ENCODE measurements around the gene KRTAP10-2.
"Not testable (repeated sequence)": the region's sequence is repeated elsewhere in the genome, so short reads cannot be mapped to it uniquely, and the experiment has no call there.

The KRTAP10-2 gene

DNA sequence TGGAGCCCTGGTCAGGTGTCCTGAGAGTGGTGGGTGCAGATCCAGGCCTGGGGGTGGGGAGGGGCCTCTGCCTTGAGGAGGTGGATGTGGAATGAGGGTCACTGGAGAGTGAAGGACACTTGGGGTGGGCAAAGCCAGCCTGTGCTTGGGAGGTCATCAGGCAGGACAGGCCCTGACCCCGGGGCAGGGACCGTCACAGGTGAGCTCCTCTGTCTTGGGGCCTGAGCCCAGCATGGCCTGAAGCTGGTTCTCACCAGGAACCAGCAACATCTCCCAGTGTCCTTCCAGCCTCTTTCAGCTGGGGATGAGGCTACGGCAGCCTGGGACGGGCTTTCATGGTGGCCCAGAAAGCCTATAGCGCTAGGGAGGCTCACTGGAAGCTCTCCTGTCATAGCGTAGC is 831 bp upstream of the KRTAP10-2 start:
- no peak overlapping the region for H3K4me3 ChIP-seq (ENCODE audit: low read depth, low read length)
- ChIA-PET CTCF (no interaction called here), POLR2A (no interaction called here)
- H3K36me3 ChIP-seq (ENCODE audit: control insufficient read depth in 2 of 2, insufficient read depth in 1 of 2, low read length in 2 of 2), result no peaks in the 10 kb centered on the region
- no peaks in the 10 kb centered on the region for H3K4me1 ChIP-seq (ENCODE audit: control insufficient read depth, insufficient read depth, low read length)
- no peaks in the 10 kb centered on the region for H3K9me3 ChIP-seq (ENCODE audit: control insufficient read depth, insufficient read depth, low read depth, low read length)
- H3K27ac ChIP-seq (ENCODE audit: extremely low read depth, low read depth, low read length), result no peak overlapping the region
- TF ChIP-seq KLF16 (tag by site-specific recombination; IDR thresholded peaks at IDR 0.05) (no peak), ZNF354C (tag by site-specific recombination; IDR thresholded peaks at IDR 0.05; ENCODE audit: borderline replicate concordance, low read depth) (no peak)

DNA sequence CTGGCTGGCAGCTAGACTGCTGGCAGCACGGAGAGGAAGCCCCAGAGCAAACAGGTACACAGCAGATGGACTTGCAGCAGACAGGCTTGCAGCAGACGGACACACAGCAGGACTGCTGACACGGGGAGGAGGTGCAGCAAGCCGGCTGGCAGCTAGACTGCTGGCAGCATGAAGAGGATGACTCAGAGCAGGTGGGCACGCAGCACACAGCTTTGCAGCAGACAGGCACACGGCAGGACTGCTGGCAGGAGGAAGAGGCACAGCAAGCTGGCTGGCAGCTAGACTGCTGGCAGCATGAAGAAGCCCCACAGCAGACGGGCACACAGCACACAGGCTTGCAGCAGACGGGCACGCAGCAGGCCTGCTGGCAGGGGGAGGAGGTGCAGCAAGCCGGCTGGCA is 498 bp downstream of the KRTAP10-2 start:
- TF ChIP-seq ZSCAN16 (tag by site-specific recombination; IDR thresholded peaks at IDR 0.05) (no peak), ZNF521 (tag by site-specific recombination; IDR thresholded peaks at IDR 0.05) (no peak), ZNF140 (tag by site-specific recombination; IDR thresholded peaks at IDR 0.05) (no peak), OVOL3 (tag by site-specific recombination; IDR thresholded peaks at IDR 0.05) (no peak), RBAK (tag by site-specific recombination; IDR thresholded peaks at IDR 0.05) (no peak), ZNF341 (tag by site-specific recombination; IDR thresholded peaks at IDR 0.05; ENCODE audit: low read depth) (no peak), ZNF548 (tag by site-specific recombination; IDR thresholded peaks at IDR 0.05) (no peak), HOXA7 (CRISPR knock-in tag; IDR thresholded peaks at IDR 0.05; ENCODE audit: borderline replicate concordance) (no peak), ZBTB8A (tag by site-specific recombination; IDR thresholded peaks at IDR 0.05) (no peak), ZNF37A (tag by site-specific recombination; IDR thresholded peaks at IDR 0.05) (no peak), ZNF174 (tag by site-specific recombination; IDR thresholded peaks at IDR 0.05) (no peak), ZNF211 (tag by site-specific recombination; IDR thresholded peaks at IDR 0.05; ENCODE audit: low read depth) (no peak), SCRT1 (tag by site-specific recombination; IDR thresholded peaks at IDR 0.05; ENCODE audit: borderline replicate concordance) (no peak), ZNF354C (tag by site-specific recombination; IDR thresholded peaks at IDR 0.05; ENCODE audit: borderline replicate concordance, low read depth) (no peak), KLF9 (tag by site-specific recombination; IDR thresholded peaks at IDR 0.05; ENCODE audit: low read depth) (no peak), PRDM1 (tag by site-specific recombination; IDR thresholded peaks at IDR 0.05) (no peak)
- TF ChIP-seq, protein P1, sequence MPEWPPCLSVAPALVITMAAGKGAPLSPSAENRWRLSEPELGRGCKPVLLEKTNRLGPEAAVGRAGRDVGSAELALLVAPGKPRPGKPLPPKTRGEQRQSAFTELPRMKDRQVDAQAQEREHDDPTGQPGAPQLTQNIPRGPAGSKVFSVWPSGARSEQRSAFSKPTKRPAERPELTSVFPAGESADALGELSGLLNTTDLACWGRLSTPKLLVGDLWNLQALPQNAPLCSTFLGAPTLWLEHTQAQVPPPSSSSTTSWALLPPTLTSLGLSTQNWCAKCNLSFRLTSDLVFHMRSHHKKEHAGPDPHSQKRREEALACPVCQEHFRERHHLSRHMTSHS (tag by site-specific recombination; IDR thresholded peaks at IDR 0.05), result no peak
- TF ChIP-seq, protein P2, sequence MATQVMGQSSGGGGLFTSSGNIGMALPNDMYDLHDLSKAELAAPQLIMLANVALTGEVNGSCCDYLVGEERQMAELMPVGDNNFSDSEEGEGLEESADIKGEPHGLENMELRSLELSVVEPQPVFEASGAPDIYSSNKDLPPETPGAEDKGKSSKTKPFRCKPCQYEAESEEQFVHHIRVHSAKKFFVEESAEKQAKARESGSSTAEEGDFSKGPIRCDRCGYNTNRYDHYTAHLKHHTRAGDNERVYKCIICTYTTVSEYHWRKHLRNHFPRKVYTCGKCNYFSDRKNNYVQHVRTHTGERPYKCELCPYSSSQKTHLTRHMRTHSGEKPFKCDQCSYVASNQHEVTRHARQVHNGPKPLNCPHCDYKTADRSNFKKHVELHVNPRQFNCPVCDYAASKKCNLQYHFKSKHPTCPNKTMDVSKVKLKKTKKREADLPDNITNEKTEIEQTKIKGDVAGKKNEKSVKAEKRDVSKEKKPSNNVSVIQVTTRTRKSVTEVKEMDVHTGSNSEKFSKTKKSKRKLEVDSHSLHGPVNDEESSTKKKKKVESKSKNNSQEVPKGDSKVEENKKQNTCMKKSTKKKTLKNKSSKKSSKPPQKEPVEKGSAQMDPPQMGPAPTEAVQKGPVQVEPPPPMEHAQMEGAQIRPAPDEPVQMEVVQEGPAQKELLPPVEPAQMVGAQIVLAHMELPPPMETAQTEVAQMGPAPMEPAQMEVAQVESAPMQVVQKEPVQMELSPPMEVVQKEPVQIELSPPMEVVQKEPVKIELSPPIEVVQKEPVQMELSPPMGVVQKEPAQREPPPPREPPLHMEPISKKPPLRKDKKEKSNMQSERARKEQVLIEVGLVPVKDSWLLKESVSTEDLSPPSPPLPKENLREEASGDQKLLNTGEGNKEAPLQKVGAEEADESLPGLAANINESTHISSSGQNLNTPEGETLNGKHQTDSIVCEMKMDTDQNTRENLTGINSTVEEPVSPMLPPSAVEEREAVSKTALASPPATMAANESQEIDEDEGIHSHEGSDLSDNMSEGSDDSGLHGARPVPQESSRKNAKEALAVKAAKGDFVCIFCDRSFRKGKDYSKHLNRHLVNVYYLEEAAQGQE (tag by site-specific recombination; IDR thresholded peaks at IDR 0.05), result no peak
- CTCF ChIA-PET, result no interaction called here
- POLR2A ChIA-PET, result no interaction called here
- Histone ChIP-seq H3K27ac (ENCODE audit: extremely low read depth, low read depth, low read length) (no peak overlapping the region), H3K4me1 (ENCODE audit: control insufficient read depth, insufficient read depth, low read length) (no peaks in the 10 kb centered on the region), H3K4me3 (ENCODE audit: low read depth, low read length) (no peak overlapping the region), H3K9me3 (ENCODE audit: control insufficient read depth, insufficient read depth, low read depth, low read length) (no peaks in the 10 kb centered on the region), H3K36me3 (ENCODE audit: control insufficient read depth in 2 of 2, insufficient read depth in 1 of 2, low read length in 2 of 2) (no peaks in the 10 kb centered on the region)

DNA sequence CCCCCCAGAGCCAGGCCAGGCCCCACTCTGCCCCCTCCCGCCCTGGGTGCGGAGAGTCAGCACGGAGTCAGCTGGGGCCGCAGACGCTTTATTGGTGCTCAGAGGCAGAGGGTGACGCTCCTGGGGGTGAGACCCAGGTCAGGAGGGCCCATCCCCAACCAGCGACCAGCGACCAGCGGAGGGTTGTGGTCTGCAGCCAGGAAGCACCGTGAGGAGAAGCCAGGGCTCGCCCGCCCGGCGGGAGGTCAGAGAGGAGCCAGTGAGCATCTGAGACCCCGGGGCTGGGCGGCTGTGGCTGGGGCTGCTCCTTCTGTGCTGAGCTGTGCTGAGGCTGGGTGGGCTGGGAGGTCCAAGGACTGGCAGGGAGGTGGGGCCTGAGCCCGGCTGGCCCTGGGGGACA is 1.0 kb downstream of the KRTAP10-2 start:
- CTCF ChIA-PET; H3K36me3 ChIP-seq (ENCODE audit: control insufficient read depth in 2 of 2, insufficient read depth in 1 of 2, low read length in 2 of 2); H3K9me3 ChIP-seq (ENCODE audit: control insufficient read depth, insufficient read depth, low read depth, low read length); H3K4me1 ChIP-seq (ENCODE audit: control insufficient read depth, insufficient read depth, low read length); H3K4me3 ChIP-seq (ENCODE audit: low read depth, low read length); H3K27ac ChIP-seq (ENCODE audit: extremely low read depth, low read depth, low read length); POLR2A ChIA-PET: not testable (repeated sequence)

All from HEK293 (cell line).